Measurements from ENCODE around the gene USH1C.
A peak's percentile ranks its signal among the peaks of the same experiment; 100 is the strongest.

USH1C gene

DNA sequence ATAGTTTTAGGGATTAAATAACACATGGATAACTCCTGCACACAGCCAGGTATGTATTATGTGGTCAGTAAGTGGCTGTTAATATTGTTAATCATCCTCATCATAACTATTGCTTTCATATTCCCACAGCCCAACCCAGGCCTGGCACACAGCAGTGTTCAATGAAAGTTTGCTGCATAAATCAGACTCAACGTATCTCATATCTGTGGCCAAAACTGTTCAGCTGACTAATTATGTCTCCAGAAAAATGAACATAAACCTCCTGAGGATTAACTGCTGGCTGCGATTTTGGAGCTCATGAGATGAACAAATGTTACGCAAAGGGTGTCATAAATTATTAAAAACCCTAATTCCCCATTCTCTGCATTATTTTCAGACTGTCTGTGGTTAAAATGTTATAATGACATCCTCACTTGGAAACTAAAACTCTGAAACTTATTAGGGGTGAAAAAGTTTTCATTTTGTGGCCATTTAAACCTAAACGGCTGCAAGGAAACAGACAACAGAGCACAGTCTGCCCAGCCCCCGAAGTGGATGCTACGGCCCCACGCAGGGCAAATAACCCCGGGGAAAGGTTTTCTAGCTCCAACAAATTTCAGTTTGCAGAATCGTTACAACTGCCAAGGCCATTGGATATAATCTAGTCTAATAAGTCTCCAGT, 84.8 kb downstream of the USH1C start:
- DNase-seq: no peak

DNA sequence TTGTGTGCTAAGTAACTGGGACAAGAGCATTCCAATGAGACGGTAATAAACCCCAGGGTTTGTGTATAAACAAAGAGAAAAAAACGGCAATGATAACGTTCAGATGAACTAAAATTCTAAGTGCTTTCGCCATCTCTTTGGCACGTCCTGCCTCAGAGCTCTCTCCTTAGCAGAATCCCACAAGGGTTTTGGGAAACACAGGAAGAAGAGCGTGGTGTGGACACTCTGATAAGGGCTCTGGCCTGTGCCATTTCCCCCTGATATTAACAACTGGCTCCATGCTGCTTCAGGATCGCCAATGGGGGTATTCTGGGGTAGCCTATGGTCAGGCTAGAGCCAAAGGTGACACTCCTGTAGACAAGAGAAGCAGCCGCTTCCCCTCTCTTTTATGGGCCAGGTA, 85.9 kb downstream of the USH1C start:
- no peak for DNase-seq

DNA sequence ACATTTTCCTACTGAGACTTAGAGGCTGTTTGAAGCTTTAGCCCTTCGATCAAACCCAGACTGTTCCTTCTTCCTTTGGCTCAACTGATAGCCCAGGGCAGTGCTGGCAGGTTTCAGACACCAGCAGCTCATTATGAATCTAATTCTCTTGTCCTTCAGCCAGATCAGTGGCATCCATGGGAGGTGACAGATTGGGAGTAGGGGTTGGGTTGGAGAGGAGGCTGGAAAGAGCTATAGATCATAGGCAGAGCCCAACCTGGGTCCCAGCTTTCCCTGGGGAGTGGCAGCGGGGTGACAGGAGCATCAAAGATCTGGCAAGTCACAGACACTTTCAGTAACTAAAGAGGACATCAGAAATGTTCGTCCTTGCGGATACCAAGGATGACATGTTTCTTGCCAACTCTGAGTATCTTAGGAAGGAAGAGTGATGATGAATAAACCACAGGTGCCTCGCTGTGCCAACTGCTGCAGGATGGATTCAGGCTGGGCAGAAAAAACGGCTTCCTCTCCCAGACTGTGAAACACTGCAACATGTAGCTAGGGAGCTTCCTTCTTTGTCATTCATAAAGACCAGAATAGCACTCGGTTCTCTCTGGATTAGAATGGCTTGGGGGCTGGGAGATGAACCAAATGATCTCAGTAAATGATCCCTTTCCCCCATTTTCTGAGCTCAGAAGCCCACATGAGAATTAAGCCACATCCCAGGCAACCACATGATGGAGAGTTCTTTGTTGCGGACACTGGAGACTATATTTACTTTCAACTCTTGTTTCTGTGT, 86.6 kb downstream of the USH1C start:
- no peak for DNase-seq

DNA sequence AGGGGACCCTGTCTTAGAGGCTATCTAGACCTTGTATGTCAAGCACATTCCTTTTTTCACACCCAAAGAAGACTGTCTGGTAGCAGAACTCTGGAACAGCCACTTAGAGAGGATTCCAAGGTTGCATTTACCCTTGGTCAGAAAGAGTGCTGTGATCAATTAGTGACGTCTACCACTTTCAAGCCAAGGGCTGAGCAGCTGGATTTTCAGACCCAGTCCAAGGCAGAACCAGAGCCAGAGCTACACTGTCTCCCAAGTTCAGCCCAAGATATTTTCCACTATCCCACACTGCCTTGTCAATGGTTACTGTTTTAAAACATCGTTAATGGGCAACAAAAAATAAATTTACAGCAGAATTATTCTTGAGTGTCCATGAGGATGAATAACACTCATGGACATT, 91.5 kb downstream of the USH1C start:
- DNase-seq: no peak

DNA sequence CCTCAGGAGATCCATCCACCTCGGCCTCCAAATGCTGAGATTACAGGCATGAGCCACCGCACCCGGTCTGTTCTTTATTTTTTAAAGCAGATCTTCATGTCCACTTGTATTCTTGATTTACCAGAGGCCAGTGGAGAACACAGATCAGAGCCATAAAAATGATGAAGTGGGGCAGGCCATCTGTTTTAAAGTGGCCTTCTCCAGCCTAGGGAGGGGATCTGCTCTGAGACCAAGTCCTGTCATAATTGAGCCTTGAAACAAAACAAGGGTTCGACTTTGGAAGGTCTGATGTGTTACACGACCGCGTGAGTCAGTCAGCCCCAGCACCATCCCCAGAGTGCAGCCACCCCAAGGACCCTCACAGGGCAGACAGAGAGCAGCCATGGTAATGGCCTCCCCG, 95.1 kb downstream of the USH1C start:
- no peak for DNase-seq

DNA sequence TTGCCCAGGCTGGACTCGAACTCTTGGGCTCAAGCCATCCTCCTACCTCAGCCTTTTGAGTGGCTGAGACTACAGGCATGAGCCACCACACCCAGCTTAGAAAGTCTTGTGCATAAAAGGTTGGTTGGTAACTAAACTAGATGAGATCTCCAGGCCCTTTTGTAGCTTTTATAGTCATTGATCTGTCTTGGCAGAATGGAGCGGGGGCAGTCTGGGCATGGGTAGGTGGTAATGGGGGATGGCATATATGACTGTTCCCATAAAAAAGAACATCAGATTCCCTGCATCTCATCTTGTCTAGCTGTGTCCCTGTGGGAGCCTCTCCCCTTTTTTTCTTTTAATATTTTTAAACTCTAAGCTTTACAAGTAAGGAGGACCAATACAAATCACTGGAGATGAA, 97.7 kb downstream of the USH1C start:
- no peak for DNase-seq

DNA sequence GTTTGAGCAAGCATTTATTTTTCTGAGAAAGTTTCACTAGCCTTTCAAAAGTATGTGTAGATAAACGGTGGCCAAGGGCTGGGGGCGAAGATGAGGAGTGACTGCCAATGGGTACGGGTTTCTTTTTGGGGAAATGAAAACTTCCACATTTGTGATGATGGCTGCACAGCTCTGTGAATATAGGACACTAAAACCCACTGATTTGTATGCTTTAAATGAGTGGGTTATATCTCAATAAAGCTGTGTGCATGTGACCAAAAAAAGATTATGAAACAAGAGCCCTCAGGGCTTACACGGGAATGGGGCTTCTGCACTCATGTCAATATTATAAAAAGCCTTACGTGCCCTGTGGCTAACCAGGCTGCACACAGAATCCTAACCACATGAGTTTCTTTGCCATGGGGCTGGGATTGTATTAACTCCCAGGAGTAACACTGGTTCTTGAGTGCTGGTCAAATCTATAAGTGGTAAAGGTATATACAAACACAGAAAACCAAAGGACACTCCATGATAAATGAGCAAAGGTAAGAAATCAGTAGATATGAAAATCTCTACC, 98.9 kb downstream of the USH1C start:
- peak; percentile 28 for DNase-seq

DNA sequence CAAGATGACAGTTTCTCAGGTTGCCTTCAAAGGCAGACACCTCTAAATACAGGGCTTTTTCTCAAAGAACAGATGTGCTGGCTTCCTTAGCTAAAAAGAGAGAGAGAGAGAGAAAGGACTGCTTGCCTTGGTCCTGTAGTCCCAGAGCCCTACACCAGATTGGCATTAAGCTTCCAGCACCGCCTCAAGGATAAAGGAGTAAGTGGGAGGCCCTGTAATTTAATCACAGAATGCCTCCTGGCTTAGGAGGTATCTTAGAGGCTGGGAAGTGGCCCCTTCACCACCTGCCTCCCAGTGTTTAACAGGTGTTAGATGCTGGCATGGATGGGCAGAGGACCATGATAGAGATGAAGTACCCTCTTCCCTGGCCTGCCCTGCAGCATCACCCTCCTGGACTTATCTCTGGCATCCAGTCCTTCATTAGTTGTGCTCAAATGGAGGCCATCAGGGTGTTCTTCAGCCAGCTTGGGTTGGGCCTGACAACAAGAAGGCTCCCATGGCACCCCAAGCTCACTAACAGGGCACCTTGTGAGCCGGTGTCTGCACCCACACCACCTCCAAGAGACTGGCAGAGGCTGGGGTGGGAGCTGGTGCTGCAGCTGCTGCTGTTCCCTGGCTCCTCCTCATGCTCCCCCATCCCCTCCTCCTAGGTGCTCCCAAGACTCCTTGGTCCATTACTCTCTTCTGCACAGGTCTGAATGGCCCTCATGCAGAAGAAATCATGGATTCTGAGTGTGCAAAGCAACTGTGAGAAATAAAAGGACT, 100.1 kb downstream of the USH1C start:
- DNase-seq: no peak
